ENCODE results near the gene STUM.

The STUM gene

DNA sequence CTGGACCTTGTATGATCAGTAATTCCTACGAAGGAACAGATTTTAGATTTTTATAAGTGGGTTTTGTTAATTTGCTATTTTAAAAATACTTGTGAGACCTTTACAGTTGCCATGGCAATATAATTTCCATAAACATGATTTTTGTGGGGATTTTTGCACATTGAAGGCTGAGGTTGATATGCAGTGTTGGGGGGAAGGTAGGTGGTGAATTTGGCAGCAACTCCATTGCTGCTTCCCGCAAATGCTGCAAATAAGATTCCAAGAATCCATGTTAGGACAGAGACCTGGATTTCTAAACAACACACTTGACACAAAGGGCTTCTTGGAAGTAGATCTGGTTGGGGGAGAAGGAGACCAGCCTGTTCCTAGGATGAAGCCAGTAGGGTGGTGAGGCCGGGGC is 18.2 kb downstream of the STUM start:
- no peaks in the 10 kb centered on the region for H3K36me3 ChIP-seq (replicated peaks)
- no peak overlapping the region for H3K4me3 ChIP-seq (ENCODE audit: low read depth, low read length)
- in situ Hi-C loops (cut with HindIII; ENCODE audit: low pct_ligation_motif_present, low sequenced_read_pairs): no loop called here
- TF ChIP-seq, protein P1, sequence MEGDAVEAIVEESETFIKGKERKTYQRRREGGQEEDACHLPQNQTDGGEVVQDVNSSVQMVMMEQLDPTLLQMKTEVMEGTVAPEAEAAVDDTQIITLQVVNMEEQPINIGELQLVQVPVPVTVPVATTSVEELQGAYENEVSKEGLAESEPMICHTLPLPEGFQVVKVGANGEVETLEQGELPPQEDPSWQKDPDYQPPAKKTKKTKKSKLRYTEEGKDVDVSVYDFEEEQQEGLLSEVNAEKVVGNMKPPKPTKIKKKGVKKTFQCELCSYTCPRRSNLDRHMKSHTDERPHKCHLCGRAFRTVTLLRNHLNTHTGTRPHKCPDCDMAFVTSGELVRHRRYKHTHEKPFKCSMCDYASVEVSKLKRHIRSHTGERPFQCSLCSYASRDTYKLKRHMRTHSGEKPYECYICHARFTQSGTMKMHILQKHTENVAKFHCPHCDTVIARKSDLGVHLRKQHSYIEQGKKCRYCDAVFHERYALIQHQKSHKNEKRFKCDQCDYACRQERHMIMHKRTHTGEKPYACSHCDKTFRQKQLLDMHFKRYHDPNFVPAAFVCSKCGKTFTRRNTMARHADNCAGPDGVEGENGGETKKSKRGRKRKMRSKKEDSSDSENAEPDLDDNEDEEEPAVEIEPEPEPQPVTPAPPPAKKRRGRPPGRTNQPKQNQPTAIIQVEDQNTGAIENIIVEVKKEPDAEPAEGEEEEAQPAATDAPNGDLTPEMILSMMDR (IDR thresholded peaks at IDR 0.05; ENCODE audit: low read depth, low read length, missing control alignments): no peak
- H3K27ac ChIP-seq: no peak overlapping the region
- H3K27me3 ChIP-seq (replicated peaks): peaks cover 6% of the 10 kb centered on the region
- DNase-seq: no peak

DNA sequence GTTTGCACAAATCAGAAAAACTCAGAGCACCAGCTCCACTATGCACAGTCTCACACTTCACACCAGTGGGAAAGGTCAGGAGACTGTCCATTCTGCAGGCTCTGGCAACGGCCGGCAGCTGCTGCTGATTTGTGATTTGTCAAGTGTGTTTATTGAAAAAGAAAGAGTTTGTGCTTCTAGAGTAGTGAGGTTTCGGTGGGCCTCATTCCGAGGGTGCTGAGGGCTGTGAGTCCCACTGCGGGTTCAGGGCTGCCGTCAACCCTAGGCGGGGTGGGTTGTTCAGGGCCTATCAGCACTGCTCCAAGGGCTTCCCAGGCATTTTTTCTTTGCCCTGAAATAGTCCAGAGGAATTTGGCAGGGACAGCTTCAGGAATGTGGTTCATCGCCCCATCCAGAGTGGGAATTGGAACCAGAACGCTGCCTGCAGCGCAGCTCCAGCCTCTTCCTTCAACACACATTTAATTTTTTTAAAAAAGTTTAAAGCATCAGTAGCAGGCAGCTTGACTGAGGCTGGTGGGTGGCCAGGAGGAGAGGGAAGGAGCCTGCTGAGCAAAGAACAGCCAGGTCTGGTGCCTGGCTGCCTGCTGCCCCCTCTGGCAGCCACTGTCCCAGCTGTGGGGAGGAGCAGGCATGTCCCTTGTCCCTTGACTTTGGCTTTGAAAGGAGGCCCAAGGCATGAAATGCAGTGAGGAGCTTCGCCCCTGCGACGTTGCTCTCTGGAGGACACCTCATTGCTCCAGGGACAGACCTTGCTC is 19.7 kb downstream of the STUM start:
- H3K36me3 ChIP-seq (replicated peaks): no peaks in the 10 kb centered on the region
- no peak overlapping the region for H3K27ac ChIP-seq
- H3K27me3 ChIP-seq (replicated peaks): peaks cover 6% of the 10 kb centered on the region
- no peak for DNase-seq
- no peak overlapping the region for H3K4me3 ChIP-seq (ENCODE audit: low read depth, low read length)
- in situ Hi-C loops (cut with HindIII; ENCODE audit: low pct_ligation_motif_present, low sequenced_read_pairs): no loop called here
- TF ChIP-seq, protein P1 (IDR thresholded peaks at IDR 0.05; ENCODE audit: low read depth, low read length, missing control alignments): peak; percentile 50

DNA sequence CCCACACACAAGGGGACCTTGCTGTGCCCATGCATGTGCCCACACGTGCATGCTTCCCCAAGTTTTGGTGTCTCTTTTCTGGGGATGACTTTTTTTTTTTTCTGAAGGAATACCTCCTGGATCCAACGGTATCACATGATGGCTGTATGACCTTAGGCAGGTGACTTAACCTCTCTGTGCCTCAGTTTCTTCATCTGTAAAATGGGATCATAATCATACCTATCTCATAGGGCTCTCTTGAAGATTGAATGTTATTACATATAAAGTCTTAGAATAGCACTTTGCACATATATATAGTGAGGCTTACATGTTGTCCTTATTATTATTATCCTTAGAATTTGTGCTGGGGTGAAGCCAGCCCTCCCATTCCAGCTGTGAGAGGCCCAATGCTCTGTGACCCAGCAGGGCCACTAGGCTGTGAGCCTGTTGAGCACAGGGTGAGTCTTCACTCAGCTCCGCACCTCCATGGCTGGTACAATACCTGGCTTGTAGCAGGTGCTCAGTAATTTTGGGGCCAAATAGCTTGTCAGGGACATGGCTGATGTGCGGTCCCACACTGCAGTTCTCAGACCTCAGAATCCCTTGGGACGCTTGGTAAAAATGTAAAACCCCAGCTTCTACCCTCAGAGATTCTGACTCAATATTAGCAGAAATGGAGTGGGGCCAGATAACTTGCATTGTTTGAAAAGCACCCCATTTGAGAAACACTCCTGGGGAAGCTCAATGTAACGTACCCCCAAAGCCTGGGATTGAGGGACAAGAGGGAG is 20.6 kb downstream of the STUM start:
- DNase-seq: no peak
- Histone ChIP-seq H3K27me3 (replicated peaks) (peaks cover 6% of the 10 kb centered on the region), H3K36me3 (replicated peaks) (no peaks in the 10 kb centered on the region), H3K27ac (no peak overlapping the region), H3K4me3 (ENCODE audit: low read depth, low read length) (no peak overlapping the region)
- TF ChIP-seq, protein P1 (IDR thresholded peaks at IDR 0.05; ENCODE audit: low read depth, low read length, missing control alignments): no peak
- in situ Hi-C loops (cut with HindIII; ENCODE audit: low pct_ligation_motif_present, low sequenced_read_pairs): no loop called here

DNA sequence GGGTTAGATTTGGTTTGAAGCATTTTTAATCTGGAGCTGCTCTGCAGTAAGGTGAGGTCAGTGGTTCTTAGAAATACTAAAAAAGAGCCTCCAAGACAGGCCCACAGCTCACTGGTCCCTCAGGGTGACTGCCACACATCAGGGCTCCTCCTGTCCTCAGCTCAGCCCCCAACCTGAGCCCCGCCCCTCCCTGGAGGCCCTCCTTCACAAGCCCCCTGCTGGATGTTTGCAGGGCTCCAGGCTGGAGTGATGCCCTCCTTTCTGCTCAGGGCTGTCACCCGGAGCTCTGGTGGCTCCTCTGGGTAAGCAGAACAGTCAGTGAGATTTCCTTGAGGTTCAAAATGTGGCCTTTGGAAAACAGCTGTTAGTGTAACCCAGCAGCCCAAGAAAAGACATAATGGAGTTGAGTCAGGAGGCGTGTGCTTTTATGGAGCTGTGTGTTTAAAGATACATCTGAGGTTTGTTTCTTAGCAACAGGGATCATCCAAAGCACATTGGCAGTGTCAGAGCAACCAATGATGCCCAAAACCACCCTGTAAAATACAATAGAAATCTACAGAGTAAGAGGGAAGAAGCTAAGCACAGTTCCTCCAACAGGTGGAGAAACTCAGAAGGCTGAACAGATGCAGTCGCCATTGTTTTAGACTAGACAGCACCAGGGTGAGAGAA is 21.4 kb downstream of the STUM start:
- no peak overlapping the region for H3K4me3 ChIP-seq (ENCODE audit: low read depth, low read length)
- TF ChIP-seq, protein P1 (IDR thresholded peaks at IDR 0.05; ENCODE audit: low read depth, low read length, missing control alignments): peak; percentile 58
- no peak for DNase-seq
- peaks cover 6% of the 10 kb centered on the region for H3K27me3 ChIP-seq (replicated peaks)
- in situ Hi-C loops (cut with HindIII; ENCODE audit: low pct_ligation_motif_present, low sequenced_read_pairs): no loop called here
- H3K27ac ChIP-seq: no peak overlapping the region
- no peaks in the 10 kb centered on the region for H3K36me3 ChIP-seq (replicated peaks)

DNA sequence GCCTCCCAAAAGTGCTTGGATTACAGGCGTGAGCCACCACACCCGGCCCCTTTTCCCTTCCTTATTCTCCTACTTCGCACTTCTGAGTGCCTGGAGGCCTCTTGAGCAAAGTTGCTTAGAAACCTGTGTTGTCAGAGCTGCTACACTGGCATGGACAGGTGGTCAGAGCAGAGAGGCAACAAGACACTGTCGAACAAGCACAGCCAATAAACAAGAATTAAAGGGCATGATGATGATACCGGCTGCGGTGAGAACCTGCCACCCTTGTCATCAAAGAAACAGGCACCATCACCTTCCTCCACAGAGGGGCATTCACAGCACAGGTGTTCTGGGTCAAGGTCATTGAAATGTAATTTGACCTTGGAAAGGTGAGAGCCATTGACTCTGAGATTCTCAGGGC is 23.3 kb downstream of the STUM start:
- in situ Hi-C loops (cut with HindIII; ENCODE audit: low pct_ligation_motif_present, low sequenced_read_pairs): no loop called here
- Histone ChIP-seq H3K4me3 (ENCODE audit: low read depth, low read length) (no peak overlapping the region), H3K27me3 (replicated peaks) (peaks cover 2% of the 10 kb centered on the region), H3K36me3 (replicated peaks) (no peaks in the 10 kb centered on the region), H3K27ac (no peak overlapping the region)
- no peak for DNase-seq
- TF ChIP-seq, protein P1 (IDR thresholded peaks at IDR 0.05; ENCODE audit: low read depth, low read length, missing control alignments): no peak

Measured in brain microvascular endothelial cell (primary cell).